Gastrocnemius medialis (tissue), 4 donors: Measurements from ENCODE around the gene FCMR. TPM values are rescaled to one million over a fixed set of nuclear protein-coding genes. Genes with fewer than 3 reads are reported as not detected.

Experiments used
- ATAC-seq, 2 donors: fragments of 150-250 bp; one replicate each; pipeline ENCODE4 v1.9.1; 2016
- DNase-seq, 2 donors: peaks; one replicate each; pipeline ENCODE4 v3.0.0-alpha.2; 2019
- H3K27ac ChIP-seq, 4 donors: fragments of 200-600 bp; sonication (generic); 1 replicate in 1 of 4; 2 replicates in 3 of 4; pipeline ENCODE4 v1.5.1; 2016 to 2018; ENCODE audit warnings: mild to moderate bottlenecking in 2 of 4, moderate library complexity in 1 of 4
- H3K27me3 ChIP-seq, 3 donors: fragments of 200-600 bp; sonication (generic) in 2 of 3; 1 replicate in 1 of 3; 2 replicates in 2 of 3; pipeline versions ENCODE4 v1.5.1 to v1.6.0; 2016 to 2019; ENCODE audit warnings: mild to moderate bottlenecking in 1 of 3, moderate library complexity in 1 of 3
- H3K36me3 ChIP-seq, 2 donors: fragments of 200-600 bp; sonication (generic) in 1 of 2; one replicate each; pipeline ENCODE4 v1.5.1; 2017 to 2018
- H3K4me1 ChIP-seq, 2 donors: fragments of 200-600 bp; sonication (generic) in 1 of 2; one replicate each; pipeline ENCODE4 v1.5.1; 2016 to 2017; ENCODE audit warnings: mild to moderate bottlenecking in 2 of 2
- H3K4me3 ChIP-seq, 4 donors: fragments of 200-600 bp; sonication (generic) in 3 of 4; 1 replicate in 1 of 4; 2 replicates in 3 of 4; pipeline ENCODE4 v1.5.1; 2016 to 2019; ENCODE audit warnings: mild to moderate bottlenecking in 2 of 4
- H3K9me3 ChIP-seq, 3 donors: fragments of 200-600 bp; sonication (generic) in 2 of 3; 1 replicate in 1 of 3; 2 replicates in 2 of 3; pipeline ENCODE4 v1.5.1; 2016 to 2019
- CTCF ChIP-seq, 5 experiments: fragments of 450-650 bp in 3 of 5; fragments of 200-600 bp in 2 of 5; sonication (generic) in 2 of 5; IDR thresholded peaks in 4 of 5; conservative IDR thresholded peaks in 1 of 5; 1 replicate in 4 of 5; 2 replicates in 1 of 5; pipeline ENCODE4 v1.5.1; 2016 to 2019; ENCODE audit warnings: antibody characterized with exemption in 5 of 5, mild to moderate bottlenecking in 3 of 5, moderate library complexity in 3 of 5
- POLR2A ChIP-seq, 2 donors: fragments of 450-650 bp; IDR thresholded peaks; one replicate each; pipeline ENCODE4 v1.6.1; 2017; ENCODE audit warnings: antibody characterized with exemption in 2 of 2, mild to moderate bottlenecking in 2 of 2, moderate library complexity in 2 of 2
- in situ Hi-C, 4 donors: fragments of 200-750 bp; cut with MboI; loops; one replicate each; pipeline versions ENCODE4 v1.15.0 to v1.8.0; 2017; ENCODE audit warnings: low sequenced_read_pairs in 4 of 4
- intact Hi-C: fragments of 100-400 bp; cut with DNase I; formaldehyde crosslinking; loops from one replicate; pipeline ENCODE4 v1.15.1; 2023; ENCODE audit warnings: low total_unique reads
- total RNA-seq, 4 donors: library from RNA; depleted of rRNA; stranded (reverse); fragments of >200 nt; gene quantifications; one replicate each; pipeline versions ENCODE4 v1.1.0 to v1.2.3, GENCODE V29; 2016

Gene FCMR
- total RNA-seq, 4 donors from 2014 or later = 2.1 to 10.2 (median 4.7) TPM

GRCh38 chr1:206898915-206899431, 22.8 kb downstream of the FCMR start:
- intact Hi-C loops = no loop called here
- Histone ChIP-seq H3K27me3 (no peaks in the 10 kb centered on the region), H3K9me3 (no peaks in the 10 kb centered on the region), H3K27ac (peak overlapping the region in 1 of 4 donors; percentile 58), H3K36me3 (no peaks in the 10 kb centered on the region), H3K4me1 (peaks cover 13 to 27% of the 10 kb centered on the region in 2 donors), H3K4me3 (no peak overlapping the region)
- ATAC-seq (no peak), DNase-seq (no peak)
- TF ChIP-seq CTCF (IDR thresholded peaks at IDR 0.05 in 4 of 5, conservative IDR thresholded peaks at IDR 0.05 in 1 of 5) = no peak
- no peak for TF ChIP-seq POLR2A (IDR thresholded peaks at IDR 0.05)
- in situ Hi-C loops = no loop called here

- intact Hi-C loops (no loop called here), in situ Hi-C loops (no loop called here)
- DNase-seq (no peak), ATAC-seq (peak; percentile 33 to 62)
- no peaks in the 10 kb centered on the region for H3K9me3 ChIP-seq
- no peak for TF ChIP-seq CTCF (IDR thresholded peaks at IDR 0.05 in 4 of 5, conservative IDR thresholded peaks at IDR 0.05 in 1 of 5)
- no peak for TF ChIP-seq POLR2A (IDR thresholded peaks at IDR 0.05)
- H3K27me3 ChIP-seq = no peaks in the 10 kb centered on the region
- H3K36me3 ChIP-seq = no peaks in the 10 kb centered on the region
- H3K4me3 ChIP-seq = no peak overlapping the region
- H3K4me1 ChIP-seq = peaks cover 11 to 25% of the 10 kb centered on the region in 2 donors
- H3K27ac ChIP-seq = peak overlapping the region in 1 of 4 donors; percentile 58
Observed at GRCh38 chr1:206898089-206898914, 23.4 kb downstream of the FCMR start.

GRCh38 chr1:206897175-206897574, 24.6 kb downstream of the FCMR start, which contains the start of gene IL24:
TSS of gene IL24 (plus strand) at chr1:206897443. CDS start at chr1:206897833, 390 bp downstream.
- in situ Hi-C loops = no loop called here

GRCh38 chr1:206896261-206896660, 25.5 kb downstream of the FCMR start:
- no peak for DNase-seq
- Histone ChIP-seq H3K36me3 (no peaks in the 10 kb centered on the region), H3K27me3 (no peaks in the 10 kb centered on the region), H3K4me1 (peaks cover 20 to 39% of the 10 kb centered on the region in 2 donors), H3K27ac (peak overlapping the region in 3 of 4 donors; percentile 1 to 67 (median 40)), H3K9me3 (no peaks in the 10 kb centered on the region), H3K4me3 (no peak overlapping the region)
- no peak for TF ChIP-seq POLR2A (IDR thresholded peaks at IDR 0.05)
- TF ChIP-seq CTCF (IDR thresholded peaks at IDR 0.05 in 4 of 5, conservative IDR thresholded peaks at IDR 0.05 in 1 of 5) = no peak
- in situ Hi-C loops = no loop called here
- intact Hi-C loops = no loop called here
- ATAC-seq = no peak

More at GRCh38 chr1:206897175-206897574, 24.6 kb downstream of the FCMR start, which contains the start of gene IL24:
- Histone ChIP-seq H3K36me3 (no peaks in the 10 kb centered on the region), H3K27me3 (no peaks in the 10 kb centered on the region), H3K9me3 (no peaks in the 10 kb centered on the region), H3K4me1 (peaks cover 18 to 33% of the 10 kb centered on the region in 2 donors), H3K4me3 (no peak within 1 kb of the TSS), H3K27ac (peak within 1 kb of the TSS in 2 of 4 donors; percentile 1 to 67)
- intact Hi-C loops = no loop called here
- DNase-seq (no peak), ATAC-seq (no peak)
- no peak for TF ChIP-seq POLR2A (IDR thresholded peaks at IDR 0.05)
- TF ChIP-seq CTCF (IDR thresholded peaks at IDR 0.05 in 4 of 5, conservative IDR thresholded peaks at IDR 0.05 in 1 of 5) = no peak
